CD4-positive, CD25-positive, alpha-beta regulatory T cell (primary cell): Measurements from ENCODE around the gene RTEL1. TPM values are rescaled to one million over a fixed set of nuclear protein-coding genes. Genes with fewer than 3 reads are reported as not detected.
A peak's percentile ranks its signal among the peaks of the same experiment; 100 is the strongest.
"Not testable (repeated sequence)": the region's sequence is repeated elsewhere in the genome, so short reads cannot be mapped to it uniquely, and the experiment has no call there.

ENCODE experiments used
- ATAC-seq, 2 donors: fragments of 150-1000 bp; cut with Tn5 transposase; one replicate each; pipeline ENCODE4 v1.10.0; 2021; ENCODE audit warnings: low read depth in 2 of 2, moderate number of reproducible peaks in 2 of 2, moderate library complexity in 1 of 2
- DNase-seq, 3 donors: peaks; one replicate each; pipeline versions ENCODE4 v3.0.0 to v3.0.0-alpha.2; 2012 to 2022; ENCODE audit warnings: mixed read lengths in 1 of 3
- H3K27ac ChIP-seq: one replicate; pipeline ENCODE4 v1.7.0; 2013; ENCODE audit warnings: mild to moderate bottlenecking, low read length; ENCODE audit not compliant: insufficient read depth, poor library complexity, severe bottlenecking
- H3K27me3 ChIP-seq: one replicate; pipeline ENCODE4 v1.7.0; 2013; ENCODE audit warnings: low read length; ENCODE audit not compliant: control insufficient read depth, insufficient read depth
- H3K36me3 ChIP-seq: one replicate; pipeline ENCODE4 v1.7.0; 2013; ENCODE audit warnings: mild to moderate bottlenecking, low read length, moderate library complexity; ENCODE audit not compliant: control insufficient read depth, insufficient read depth
- H3K4me1 ChIP-seq: 2 replicates; pipeline ENCODE4 v1.7.0; 2013; ENCODE audit warnings: mild to moderate bottlenecking, low read length; ENCODE audit not compliant: insufficient read depth, control insufficient read depth, poor library complexity, severe bottlenecking
- H3K4me3 ChIP-seq: one replicate; pipeline ENCODE4 v1.7.0; 2013; ENCODE audit warnings: low read depth, mild to moderate bottlenecking, low read length, moderate library complexity
- H3K9me3 ChIP-seq, 2 experiments: 1 replicate in 1 of 2; 2 replicates in 1 of 2; pipeline ENCODE4 v1.7.0; 2013; ENCODE audit warnings: low read length in 2 of 2, mild to moderate bottlenecking in 1 of 2, moderate library complexity in 1 of 2; ENCODE audit not compliant: control insufficient read depth in 2 of 2
- H3K27ac Mint-ChIP-seq, 3 donors: one replicate each; pipeline ENCODE4 v1.8.0; 2020 to 2022; ENCODE audit warnings: mild to moderate bottlenecking in 3 of 3, mixed read lengths in 3 of 3, moderate library complexity in 2 of 3
- H3K27me3 Mint-ChIP-seq: one replicate; pipeline ENCODE4 v1.8.0; 2022; ENCODE audit warnings: mild to moderate bottlenecking, mixed read lengths
- H3K36me3 Mint-ChIP-seq: one replicate; pipeline ENCODE4 v1.8.0; 2020; ENCODE audit warnings: mixed read lengths
- H3K4me1 Mint-ChIP-seq, 4 donors: one replicate each; pipeline ENCODE4 v1.8.0; 2020 to 2022; ENCODE audit warnings: mixed read lengths in 4 of 4, mild to moderate bottlenecking in 1 of 4
- H3K4me3 Mint-ChIP-seq, 4 donors: one replicate each; pipeline ENCODE4 v1.8.0; 2020 to 2022; ENCODE audit warnings: mild to moderate bottlenecking in 4 of 4, mixed read lengths in 4 of 4, moderate library complexity in 3 of 4
- H3K9me3 Mint-ChIP-seq, 7 donors: one replicate each; pipeline ENCODE4 v1.8.0; 2020 to 2022; ENCODE audit warnings: mixed read lengths in 7 of 7, mild to moderate bottlenecking in 3 of 7, moderate library complexity in 2 of 7
- polyA plus RNA-seq, 4 donors: library from polyadenylated mRNA; unstranded; fragments of 300-500 nt; fragmentation: Illumina TruSeq; gene quantifications; one replicate each; pipeline ENCODE4 v1.2.3, GENCODE V29; 2021
- total RNA-seq: library from RNA; stranded (reverse); gene quantifications from one replicate; pipeline ENCODE4 v1.2.3, GENCODE V29; 2022

Gene RTEL1
- total and polyA plus RNA-seq, 5 donors from 2014 or later, result 1.8 to 38.3 (median 2.8) TPM

DNA sequence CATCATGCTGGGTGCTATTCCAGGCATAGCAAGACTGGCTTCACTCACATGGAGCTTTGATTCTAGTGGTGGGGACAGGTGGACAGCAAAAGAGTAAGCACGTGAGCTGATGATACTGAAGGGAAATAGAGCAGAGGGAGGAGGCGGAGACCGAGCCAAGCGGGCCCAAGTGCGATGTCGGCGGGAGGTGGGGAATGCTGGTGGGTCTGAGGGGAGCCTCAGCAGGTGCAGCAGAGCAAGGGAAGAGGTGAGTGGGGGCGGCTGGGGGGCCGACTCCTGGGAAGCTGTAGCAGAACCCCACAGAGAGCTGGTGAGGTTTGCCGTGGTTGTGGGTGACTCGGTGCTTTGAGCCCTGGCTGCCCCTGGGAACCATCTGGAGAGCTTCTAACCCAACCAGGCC, 10.2 kb downstream of the RTEL1 start:
- no peak for DNase-seq
- no peaks in the 10 kb centered on the region for H3K4me1 Mint-ChIP-seq
- no peak overlapping the region for H3K4me3 ChIP-seq
- peaks cover 0 to 1% (median 0%) of the 10 kb centered on the region in 7 donors for H3K9me3 Mint-ChIP-seq
- peak overlapping the region in 1 of 4 donors; percentile 12 for H3K4me3 Mint-ChIP-seq
- no peak for ATAC-seq
- H3K27ac ChIP-seq, result no peak overlapping the region
- no peaks in the 10 kb centered on the region for H3K9me3 ChIP-seq
- no peaks in the 10 kb centered on the region for H3K27me3 ChIP-seq
- H3K36me3 Mint-ChIP-seq, result peaks cover 19% of the 10 kb centered on the region
- H3K27me3 Mint-ChIP-seq, result no peaks in the 10 kb centered on the region
- H3K36me3 ChIP-seq, result peaks cover 23% of the 10 kb centered on the region
- H3K27ac Mint-ChIP-seq, result no peak overlapping the region
- no peaks in the 10 kb centered on the region for H3K4me1 ChIP-seq

DNA sequence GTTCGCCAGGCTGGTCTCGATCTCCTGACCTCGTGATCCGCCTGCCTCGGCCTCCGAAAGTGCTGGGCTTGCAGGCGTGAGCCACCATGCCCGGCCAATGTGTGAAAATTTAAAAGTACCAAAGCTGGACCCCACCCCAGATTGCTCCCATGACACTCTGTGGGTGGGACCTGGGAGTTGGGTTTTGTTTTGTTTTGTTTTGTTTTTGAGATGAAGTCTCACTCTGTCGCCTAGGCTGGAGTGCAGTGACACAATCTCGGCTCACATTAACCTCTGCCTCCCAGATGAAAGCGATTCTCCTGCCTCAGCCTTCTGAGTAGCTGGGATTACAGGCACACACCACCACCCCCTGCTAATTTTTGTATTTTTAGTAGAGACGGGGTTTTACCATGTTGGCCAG, 13.6 kb downstream of the RTEL1 start:
- H3K4me1 Mint-ChIP-seq, H3K9me3 ChIP-seq, H3K4me1 ChIP-seq, H3K27ac Mint-ChIP-seq, H3K4me3 ChIP-seq, H3K27ac ChIP-seq, H3K9me3 Mint-ChIP-seq, H3K27me3 ChIP-seq, ATAC-seq, H3K4me3 Mint-ChIP-seq, H3K27me3 Mint-ChIP-seq, DNase-seq: not testable (repeated sequence)
- peaks cover 23% of the 10 kb centered on the region for H3K36me3 Mint-ChIP-seq
- peaks cover 19% of the 10 kb centered on the region for H3K36me3 ChIP-seq

DNA sequence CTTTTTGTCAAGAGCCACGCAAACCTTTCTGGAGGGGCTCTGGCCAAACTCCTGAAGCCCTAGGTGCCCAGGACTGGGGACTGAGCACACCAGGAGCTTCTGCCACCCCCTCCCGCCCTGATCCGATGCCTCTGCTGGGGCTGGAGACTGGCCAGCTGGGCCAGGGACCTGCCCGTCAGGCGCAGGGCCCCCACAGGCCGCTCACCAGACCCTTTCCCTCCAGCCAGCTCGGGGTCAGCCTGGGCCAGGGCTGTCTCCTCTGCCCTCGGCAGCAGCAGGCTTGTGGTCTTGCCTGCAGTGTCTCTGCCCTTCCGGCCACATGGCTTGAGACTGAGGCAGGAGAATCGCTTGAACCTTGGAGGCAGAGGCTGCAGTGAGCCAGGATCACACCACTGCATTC, 14.6 kb downstream of the RTEL1 start:
- H3K27me3 Mint-ChIP-seq, result no peaks in the 10 kb centered on the region
- peaks cover 0 to 1% (median 0%) of the 10 kb centered on the region in 7 donors for H3K9me3 Mint-ChIP-seq
- H3K4me3 Mint-ChIP-seq, result no peak overlapping the region
- H3K27ac Mint-ChIP-seq, result no peak overlapping the region
- Histone ChIP-seq H3K27me3 (no peaks in the 10 kb centered on the region), H3K9me3 (no peaks in the 10 kb centered on the region), H3K4me1 (no peaks in the 10 kb centered on the region), H3K4me3 (no peak overlapping the region), H3K27ac (no peak overlapping the region), H3K36me3 (peaks cover 11% of the 10 kb centered on the region)
- no peaks in the 10 kb centered on the region for H3K4me1 Mint-ChIP-seq
- no peak for ATAC-seq
- H3K36me3 Mint-ChIP-seq, result peaks cover 23% of the 10 kb centered on the region
- no peak for DNase-seq

DNA sequence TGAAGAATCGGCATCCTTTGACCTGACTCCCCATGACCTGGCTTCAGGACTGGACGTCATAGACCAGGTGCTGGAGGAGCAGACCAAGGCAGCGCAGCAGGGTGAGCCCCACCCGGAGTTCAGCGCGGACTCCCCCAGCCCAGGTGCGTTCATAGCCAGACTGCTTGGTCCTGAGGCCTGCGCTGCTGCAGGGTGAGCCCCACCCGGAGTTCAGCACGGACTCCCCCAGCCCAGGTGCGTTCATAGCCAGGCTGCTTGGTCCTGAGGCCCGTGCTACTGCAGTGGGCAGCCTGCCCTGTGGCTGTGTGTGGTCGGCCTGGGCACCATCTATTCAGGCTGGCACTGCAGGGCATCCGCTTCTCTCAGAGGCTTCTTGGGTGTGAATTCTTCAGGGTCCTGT, 15.8 kb downstream of the RTEL1 start:
- Mint-ChIP-seq H3K36me3 (peaks cover 15% of the 10 kb centered on the region), H3K4me3 (no peak overlapping the region), H3K9me3 (peaks cover 0 to 1% (median 0%) of the 10 kb centered on the region in 7 donors), H3K27ac (no peak overlapping the region), H3K4me1 (no peaks in the 10 kb centered on the region), H3K27me3 (no peaks in the 10 kb centered on the region)
- Histone ChIP-seq H3K36me3 (peaks cover 3% of the 10 kb centered on the region), H3K4me3 (no peak overlapping the region), H3K9me3 (no peaks in the 10 kb centered on the region), H3K27me3 (no peaks in the 10 kb centered on the region), H3K4me1 (no peaks in the 10 kb centered on the region), H3K27ac (no peak overlapping the region)
- ATAC-seq (no peak), DNase-seq (no peak)

DNA sequence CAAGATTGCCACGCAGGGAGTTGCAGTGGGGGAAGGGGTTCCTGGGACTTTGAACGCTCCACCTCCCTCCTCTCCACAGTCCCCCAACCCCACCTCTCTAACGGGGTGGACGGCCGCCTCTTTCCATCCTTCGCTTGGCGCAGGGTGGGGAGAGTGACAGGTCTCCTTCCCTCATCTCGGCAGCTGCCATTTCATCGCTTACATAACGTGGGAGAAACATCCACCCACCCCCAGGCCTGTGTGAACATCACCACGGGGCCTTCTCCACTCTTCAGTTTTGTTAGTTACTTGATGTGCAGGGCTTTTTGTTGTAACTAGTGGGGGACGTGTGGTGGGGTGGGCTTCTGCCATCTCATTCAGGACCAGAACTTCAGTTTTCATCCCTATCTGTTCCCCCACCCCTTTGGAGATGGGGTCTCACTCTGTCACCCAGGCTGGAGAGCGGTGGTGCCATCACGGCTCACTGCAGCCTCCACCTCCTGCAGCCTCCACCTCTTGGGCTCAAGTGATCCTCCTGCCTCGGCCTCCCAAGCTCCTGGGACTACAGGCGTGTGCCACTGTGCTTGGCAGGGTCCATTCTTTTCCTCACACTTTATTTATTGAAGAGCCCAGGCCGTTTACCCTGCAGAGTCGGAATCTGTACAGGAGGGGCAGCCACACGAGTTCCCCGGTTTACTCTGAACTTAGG, 17.7 kb downstream of the RTEL1 start:
- Mint-ChIP-seq H3K27ac (no peak overlapping the region), H3K4me1 (no peaks in the 10 kb centered on the region), H3K36me3 (peaks cover 11% of the 10 kb centered on the region), H3K27me3 (no peaks in the 10 kb centered on the region), H3K9me3 (peaks cover 0 to 1% (median 0%) of the 10 kb centered on the region in 7 donors), H3K4me3 (no peak overlapping the region)
- no peaks in the 10 kb centered on the region for H3K9me3 ChIP-seq
- no peak overlapping the region for H3K27ac ChIP-seq
- ATAC-seq, result no peak
- no peaks in the 10 kb centered on the region for H3K4me1 ChIP-seq
- no peaks in the 10 kb centered on the region for H3K27me3 ChIP-seq
- peaks cover 3% of the 10 kb centered on the region for H3K36me3 ChIP-seq
- no peak overlapping the region for H3K4me3 ChIP-seq
- DNase-seq, result no peak

DNA sequence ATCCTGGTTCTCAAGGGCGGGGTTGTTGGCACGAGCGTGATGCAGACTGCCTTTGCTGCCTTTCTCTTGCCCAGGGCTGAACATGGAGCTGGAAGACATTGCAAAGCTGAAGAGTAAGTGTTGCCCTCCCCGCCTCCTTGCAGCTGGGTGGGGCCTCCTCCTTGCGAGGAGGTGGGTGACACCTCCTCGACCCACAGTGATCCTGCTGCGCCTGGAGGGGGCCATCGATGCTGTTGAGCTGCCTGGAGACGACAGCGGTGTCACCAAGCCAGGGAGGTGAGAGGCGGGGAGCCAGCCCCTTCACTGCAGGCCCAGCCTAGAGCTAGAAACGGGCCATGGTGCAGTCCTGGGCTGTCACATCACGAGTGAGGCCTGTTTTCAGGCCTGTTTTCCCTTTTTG, 20.0 kb downstream of the RTEL1 start:
- no peak for ATAC-seq
- Histone ChIP-seq H3K9me3 (no peaks in the 10 kb centered on the region), H3K36me3 (peaks cover 3% of the 10 kb centered on the region), H3K27me3 (no peaks in the 10 kb centered on the region), H3K4me1 (no peaks in the 10 kb centered on the region), H3K4me3 (no peak overlapping the region), H3K27ac (no peak overlapping the region)
- Mint-ChIP-seq H3K36me3 (peaks cover 8% of the 10 kb centered on the region), H3K4me3 (no peak overlapping the region), H3K27me3 (no peaks in the 10 kb centered on the region), H3K4me1 (no peaks in the 10 kb centered on the region), H3K27ac (no peak overlapping the region), H3K9me3 (no peaks in the 10 kb centered on the region)
- no peak for DNase-seq

DNA sequence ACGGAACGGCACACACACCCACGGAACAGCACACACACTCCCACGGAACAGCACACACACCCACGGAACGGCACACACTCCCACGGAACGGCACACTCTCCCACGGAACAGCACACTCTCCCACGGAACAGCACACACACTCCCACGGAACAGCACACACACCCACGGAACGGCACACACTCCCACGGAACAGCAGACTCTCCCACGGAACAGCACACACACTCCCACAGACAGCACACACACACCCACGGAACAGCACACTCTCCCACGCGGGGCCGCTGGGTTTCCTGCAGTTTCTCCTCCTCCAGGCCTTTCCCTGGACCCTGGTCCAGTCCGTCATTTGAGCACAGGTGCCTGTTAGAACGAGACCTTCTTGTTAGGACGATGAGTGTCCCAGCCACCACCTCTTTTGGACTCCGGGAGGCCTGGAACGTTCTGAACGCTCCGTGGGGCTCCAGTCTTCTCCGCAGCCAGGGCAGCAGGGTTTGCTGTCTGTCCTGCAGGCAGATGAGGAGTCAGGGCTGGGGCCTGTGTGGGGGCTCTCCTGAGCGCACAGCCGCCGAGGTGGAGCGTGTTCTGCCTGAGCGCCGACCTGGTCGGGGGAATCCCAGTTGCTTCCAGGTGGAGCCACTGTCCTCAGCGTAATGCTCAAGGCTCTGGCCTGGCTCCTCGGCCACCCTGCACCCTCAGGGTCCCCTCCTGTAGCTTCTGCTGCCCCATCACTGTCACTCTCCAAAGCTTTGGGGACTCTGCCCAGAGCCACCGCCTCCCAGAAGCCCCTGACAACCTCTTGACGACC, 20.8 kb downstream of the RTEL1 start:
- Mint-ChIP-seq H3K4me1 (no peaks in the 10 kb centered on the region), H3K9me3 (no peaks in the 10 kb centered on the region), H3K27me3 (no peaks in the 10 kb centered on the region), H3K36me3 (peaks cover 8% of the 10 kb centered on the region), H3K4me3 (no peak overlapping the region), H3K27ac (no peak overlapping the region)
- no peaks in the 10 kb centered on the region for H3K27me3 ChIP-seq
- ATAC-seq, result no peak
- H3K4me3 ChIP-seq, result no peak overlapping the region
- H3K4me1 ChIP-seq, result no peaks in the 10 kb centered on the region
- DNase-seq, result no peak
- H3K36me3 ChIP-seq, result peaks cover 3% of the 10 kb centered on the region
- no peak overlapping the region for H3K27ac ChIP-seq
- H3K9me3 ChIP-seq, result no peaks in the 10 kb centered on the region
